Hippocampal formation (tissue), 2 donors: ENCODE results near the gene WRAP53.
A peak's percentile ranks its signal among the peaks of the same experiment; 100 is the strongest.

Source experiments
- DNase-seq, 2 donors: peaks; one replicate each; lab custom pipeline; 2025; lab: John Stamatoyannopoulos, UW

WRAP53 gene

DNA sequence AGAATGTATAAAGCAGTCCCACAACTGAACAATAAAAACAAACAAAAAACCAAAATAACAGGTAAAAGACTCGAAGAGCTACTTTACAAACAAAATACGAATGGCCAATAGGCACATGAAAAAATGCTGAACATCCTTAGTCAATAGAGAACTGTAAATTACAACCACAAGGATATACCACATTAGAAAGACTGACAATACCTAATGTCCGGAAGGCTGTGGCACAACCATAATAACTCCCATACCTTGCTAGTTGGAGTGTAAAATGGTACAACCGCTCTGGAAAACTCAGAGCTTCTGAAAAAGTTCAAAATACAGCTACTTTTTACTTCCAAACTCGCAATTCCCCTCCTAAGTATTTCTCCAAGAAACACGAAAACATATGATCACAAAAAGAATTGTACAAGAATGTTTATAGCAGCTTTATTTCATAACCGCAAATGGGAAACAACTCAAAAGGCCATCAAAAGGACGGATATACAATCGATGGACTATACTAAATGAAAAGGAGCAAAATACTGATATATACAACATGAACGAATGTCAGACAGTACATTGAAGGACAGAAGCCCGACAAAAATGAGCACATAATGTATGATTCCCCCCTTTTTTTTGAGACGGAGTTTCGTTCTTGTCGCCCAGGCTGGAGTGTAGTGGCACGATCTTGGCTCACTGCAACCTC is 3.3 kb upstream of the WRAP53 start:
- DNase-seq = no peak

DNA sequence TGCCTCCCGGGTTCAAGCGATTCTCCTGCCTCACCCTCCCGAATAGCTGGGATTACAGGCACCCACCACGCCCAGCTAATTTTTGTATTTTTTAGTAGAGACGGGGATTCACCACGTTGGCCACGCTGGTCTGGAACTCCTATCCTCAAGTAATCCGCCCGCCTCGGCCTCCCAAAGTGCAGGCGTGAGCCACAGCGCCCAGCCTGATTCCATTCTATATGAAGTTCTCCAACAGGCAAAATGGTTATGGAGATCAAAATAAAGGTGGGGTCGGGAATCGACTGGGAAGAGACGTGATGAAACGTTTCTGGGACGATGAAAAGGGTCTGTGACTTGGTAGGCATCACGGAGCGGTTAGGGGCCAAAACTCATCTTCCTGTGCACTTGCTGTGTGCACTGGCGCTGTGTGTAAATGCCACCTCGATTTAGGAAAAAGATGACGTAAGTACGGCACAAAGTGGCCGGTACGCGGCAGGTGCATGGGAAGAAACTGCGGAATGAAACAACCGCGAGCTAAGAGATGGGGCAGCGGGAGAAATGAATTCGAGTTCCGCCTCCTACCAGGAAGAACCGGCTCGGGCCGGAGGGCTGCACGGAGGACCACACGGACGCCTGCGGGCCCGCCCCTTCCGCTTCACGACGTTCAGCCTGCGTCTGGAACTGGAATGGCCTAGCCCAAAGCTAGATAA is 2.6 kb upstream of the WRAP53 start:
- peak; percentile 85 to 98 for DNase-seq

DNA sequence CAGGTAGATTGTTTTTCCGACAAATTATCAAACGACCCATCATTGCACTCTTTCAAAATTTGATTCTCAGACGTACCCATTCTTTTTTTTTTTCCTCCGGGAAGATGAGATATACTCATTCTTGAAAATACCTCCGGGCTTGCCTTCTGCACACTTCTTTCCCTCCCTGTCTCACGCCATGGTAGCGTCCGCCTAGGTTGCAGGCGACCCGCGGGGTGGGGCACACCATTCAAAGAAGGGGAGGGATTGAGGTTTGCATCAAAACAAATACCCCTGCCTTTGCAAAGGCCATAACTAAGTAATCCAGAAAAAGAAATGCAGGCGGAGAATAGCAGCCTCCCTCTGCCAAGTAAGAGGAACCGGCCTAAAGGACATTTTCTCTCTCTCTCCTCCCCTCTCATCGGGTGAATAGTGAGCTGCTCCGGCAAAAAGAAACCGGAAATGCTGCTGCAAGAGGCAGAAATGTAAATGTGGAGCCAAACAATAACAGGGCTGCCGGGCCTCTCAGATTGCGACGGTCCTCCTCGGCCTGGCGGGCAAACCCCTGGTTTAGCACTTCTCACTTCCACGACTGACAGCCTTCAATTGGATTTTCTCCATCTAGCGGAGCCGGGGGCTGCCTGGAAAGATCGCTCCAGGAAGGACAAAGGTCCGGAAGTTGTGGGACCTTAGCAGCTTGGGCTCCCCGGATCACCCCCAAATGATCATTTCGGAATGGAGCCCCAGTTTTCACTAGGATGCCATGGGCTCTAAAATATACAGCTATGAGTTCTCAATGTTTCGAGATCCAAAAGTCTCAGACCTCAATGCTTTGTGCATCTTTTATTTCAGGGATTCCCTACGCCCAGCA is 1.8 kb upstream of the WRAP53 start:
- DNase-seq = peak; percentile 85 to 97

DNA sequence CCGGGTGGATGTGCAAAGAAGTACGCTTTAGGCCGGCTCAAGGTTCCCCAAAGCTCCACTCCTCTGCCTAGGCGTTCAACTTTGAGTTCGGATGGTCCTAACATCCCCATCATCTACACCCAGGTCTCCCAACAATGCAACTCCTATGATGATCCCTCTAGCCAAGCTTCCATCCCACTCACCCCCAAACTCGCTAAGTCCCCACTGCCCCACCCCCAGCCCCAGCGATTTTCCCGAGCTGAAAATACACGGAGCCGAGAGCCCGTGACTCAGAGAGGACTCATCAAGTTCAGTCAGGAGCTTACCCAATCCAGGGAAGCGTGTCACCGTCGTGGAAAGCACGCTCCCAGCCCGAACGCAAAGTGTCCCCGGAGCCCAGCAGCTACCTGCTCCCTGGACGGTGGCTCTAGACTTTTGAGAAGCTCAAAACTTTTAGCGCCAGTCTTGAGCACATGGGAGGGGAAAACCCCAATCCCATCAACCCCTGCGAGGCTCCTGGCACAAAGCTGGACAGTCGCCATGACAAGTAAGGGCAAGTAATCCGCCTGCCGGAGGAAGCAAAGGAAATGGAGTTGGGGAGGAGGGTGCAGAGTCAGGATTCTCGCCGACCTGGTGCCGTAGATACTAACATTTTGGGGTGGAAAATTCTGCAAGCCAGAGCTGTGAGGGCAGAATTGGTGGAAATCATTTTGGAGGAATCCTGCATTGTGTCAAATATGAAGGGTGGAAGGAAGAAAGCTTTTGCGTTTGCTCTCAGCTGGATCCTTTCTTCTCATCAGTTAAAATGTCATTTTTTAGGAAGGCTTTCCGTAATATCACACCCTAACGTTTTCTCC is 987 bp upstream of the WRAP53 start, which contains the start of gene TP53:
TSS of gene TP53 (minus strand) at position 419 of the 836 bp plus-strand sequence. CDS start 10,896 bp downstream, outside the sequence.
- peak; percentile 87 to 93 for DNase-seq

DNA sequence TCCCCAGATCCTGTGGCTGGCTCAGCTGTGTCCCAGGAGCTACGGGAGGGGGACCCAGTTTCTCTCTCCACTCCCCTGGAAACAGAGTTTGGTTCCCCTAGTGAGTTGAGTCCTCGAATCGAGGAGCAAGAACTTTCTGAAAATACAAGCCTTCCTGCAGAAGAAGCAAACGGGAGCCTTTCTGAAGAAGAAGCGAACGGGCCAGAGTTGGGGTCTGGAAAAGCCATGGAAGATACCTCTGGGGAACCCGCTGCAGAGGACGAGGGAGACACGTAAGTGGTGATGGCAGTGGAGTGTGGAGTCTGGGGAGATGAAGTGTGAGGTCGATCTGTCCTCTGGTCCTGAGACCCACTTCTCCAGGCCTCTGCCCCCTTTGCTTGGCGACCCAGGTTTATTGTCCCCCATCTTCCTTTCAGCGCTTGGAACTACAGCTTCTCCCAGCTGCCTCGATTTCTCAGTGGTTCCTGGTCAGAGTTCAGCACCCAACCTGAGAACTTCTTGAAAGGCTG is 585 bp downstream of the WRAP53 start:
- DNase-seq = no peak

DNA sequence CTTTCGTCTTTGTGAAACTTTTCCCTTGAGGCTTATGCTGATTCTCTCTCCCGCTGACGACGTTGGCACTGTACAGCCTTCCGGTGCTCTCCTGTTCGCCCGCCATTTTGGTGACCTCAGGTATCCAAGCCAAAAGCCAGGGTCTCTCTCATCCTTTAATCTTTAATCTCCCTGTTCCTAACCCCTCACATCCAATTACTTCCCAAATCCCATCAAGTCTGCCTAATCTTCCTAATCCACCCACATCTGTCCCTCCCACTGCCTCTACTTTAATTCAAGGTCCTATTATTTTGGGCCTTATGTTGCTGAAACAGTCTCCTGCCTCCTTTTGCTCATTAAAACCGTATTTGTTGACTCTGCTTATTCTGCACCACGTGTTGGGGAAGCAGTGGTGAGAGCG is 7.3 kb downstream of the WRAP53 start:
- DNase-seq = no peak

DNA sequence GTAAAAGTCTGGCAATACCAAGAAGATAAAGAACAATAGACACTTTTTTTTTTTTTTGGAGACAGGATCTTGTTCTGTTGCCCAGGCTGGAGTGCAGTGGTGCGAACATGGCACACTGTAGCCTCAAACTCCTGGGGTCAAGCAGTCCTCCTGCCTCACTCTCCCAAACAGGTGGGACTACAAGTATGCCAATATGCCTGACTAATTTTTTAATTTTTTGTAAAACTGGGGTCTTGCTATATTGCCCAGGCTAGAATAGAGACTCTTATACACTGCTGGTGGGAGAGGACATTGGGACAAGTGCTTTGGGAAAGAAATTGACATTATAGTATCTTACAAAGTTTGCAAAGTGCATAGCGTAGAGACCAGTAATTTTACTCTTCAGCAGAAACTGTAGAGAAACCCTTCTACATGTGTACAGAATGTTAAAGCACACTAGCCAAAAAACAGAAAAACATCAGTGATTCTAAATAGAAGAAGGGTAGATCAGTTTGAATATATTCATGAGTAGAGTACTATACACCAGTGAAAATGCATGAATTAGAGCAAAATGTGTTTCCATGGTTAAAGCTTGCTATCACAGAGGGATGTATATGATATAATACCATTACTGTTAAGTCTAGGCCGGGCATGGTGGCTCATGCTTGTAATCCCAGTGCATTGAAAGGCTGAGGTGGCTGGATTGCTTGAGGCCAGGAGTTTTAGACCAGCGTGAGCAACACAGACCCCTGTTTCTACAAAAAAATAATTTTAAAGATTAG is 9.7 kb downstream of the WRAP53 start:
- no peak for DNase-seq

DNA sequence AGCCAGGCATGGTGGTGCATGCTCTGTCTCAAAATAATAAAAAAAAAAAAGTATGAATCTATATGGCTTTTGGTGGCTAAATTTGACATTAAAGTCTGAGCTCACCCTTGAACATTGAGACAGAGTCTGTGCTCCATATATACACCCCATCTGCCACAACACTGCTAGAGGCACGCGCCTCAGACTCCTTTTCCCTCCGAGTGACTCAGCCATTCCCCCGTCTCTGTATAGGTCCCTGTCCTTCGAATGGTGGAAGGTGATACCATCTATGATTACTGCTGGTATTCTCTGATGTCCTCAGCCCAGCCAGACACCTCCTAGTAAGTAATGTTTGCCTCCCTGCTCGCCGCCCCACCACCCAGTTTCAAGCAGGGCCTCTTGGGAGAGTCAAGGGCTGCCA is 12.2 kb downstream of the WRAP53 start:
- no peak for DNase-seq

DNA sequence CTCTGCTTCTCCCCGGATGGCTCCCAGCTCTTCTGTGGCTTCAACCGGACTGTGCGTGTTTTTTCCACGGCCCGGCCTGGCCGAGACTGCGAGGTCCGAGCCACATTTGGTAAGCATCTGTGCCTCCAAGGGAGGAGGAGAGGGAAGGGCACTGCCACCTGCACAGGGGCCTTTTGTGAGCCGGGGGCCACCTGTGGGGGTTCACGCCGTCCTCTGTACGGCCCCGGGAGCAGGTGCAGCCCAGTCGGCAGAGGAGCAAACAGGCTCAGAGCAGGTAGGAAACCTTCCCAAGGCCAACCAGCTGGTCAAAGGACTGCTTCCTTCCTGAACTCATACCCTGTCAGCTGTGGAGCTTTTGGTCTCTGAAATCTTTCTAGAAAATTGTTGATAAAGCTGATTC is 13.4 kb downstream of the WRAP53 start:
- DNase-seq = no peak

DNA sequence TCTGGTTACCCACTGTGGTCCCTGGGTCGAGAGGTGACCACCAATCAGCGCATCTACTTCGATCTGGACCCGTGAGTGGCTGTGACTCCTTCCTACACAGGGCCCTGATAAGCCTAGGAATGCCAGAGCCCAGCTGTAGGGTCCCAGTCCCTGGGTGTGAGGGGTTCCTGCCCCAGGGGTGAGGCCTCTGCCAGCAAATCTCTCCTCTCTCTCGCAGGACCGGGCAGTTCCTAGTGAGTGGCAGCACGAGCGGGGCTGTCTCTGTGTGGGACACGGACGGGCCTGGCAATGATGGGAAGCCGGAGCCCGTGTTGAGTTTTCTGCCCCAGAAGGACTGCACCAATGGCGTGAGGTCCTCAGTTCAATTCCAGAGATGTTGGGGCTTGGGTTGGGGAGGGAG is 14.5 kb downstream of the WRAP53 start:
- no peak for DNase-seq

DNA sequence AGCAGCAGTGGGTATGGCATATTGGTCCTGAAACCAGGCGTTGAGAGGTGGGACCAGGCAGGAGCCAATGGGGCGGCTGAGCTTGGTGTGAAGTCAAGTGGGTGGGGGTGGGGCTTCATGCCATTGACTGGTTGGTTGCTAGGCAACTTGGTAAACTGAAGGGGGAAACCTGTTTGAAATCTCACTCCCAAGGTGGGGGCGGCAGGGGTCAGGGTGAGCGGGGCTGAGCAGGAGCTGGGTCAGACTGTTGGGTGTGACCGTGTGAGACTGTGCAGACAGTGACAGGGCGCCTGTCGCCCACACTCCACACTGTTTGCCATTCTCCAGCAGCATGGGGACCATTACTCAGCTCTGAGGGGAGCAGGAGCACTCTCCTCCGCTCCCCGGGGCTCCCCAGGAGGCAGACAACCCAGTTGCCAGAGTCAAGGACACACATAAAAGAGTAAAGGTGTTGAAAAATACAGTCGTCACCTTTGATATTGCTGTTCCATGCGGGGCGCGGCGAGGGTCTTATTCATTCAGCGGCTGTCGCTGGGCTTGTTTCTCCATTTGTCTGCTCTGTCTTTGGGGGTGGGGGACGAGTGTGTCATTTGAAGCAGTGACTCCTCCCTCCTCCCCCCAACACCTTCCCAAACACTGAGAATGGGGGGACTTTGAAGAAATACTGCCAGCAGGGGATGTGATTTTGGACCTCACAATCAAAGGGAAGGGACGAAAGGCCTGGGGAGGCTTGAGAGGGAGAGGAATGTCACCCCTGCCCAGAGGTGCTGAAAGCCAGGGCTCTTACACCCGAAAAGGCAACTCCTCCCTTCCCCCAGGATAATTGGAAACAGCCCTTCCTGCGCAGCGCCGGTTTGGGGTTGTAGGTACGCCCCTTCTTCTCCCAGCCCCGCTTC is 15.6 kb downstream of the WRAP53 start:
- DNase-seq = no peak

DNA sequence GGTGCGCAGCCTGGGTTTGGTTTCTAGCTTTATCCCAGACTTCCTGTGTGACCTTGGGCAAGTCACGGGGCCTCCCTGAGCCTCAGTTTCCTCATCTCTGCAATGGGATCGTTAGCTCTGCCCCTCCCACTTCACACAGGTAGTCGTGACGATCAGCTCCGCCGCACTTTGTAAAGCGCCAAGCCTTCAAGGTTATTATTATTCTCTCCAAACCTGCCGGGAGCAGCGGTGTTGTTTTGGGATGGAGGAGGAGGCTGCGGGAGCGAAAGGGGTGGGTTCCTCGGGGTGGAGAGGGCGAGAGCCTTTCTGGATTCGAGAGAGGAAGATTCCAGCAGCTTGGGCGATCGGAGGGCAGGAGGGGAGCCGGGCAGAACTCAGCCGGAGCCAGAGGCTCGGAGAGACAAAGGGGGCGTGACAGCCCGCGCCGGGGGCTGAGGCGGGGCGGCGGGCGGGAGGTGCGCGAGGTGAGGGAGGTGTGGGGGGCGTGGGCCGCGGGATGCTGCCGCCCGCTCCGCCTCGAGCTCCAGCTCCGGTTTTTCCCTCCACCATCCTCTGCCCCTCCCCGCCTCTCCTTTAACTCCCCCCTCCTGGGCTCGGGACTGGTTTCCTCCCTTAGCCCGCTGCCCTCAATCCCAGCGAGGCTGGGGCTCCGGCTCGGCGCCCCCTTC is 16.5 kb downstream of the WRAP53 start, which contains the start of gene EFNB3:
TSS of gene EFNB3 (plus strand) at position 602 of the 668 bp plus-strand sequence. CDS start 397 bp downstream, outside the sequence.
- DNase-seq = no peak

DNA sequence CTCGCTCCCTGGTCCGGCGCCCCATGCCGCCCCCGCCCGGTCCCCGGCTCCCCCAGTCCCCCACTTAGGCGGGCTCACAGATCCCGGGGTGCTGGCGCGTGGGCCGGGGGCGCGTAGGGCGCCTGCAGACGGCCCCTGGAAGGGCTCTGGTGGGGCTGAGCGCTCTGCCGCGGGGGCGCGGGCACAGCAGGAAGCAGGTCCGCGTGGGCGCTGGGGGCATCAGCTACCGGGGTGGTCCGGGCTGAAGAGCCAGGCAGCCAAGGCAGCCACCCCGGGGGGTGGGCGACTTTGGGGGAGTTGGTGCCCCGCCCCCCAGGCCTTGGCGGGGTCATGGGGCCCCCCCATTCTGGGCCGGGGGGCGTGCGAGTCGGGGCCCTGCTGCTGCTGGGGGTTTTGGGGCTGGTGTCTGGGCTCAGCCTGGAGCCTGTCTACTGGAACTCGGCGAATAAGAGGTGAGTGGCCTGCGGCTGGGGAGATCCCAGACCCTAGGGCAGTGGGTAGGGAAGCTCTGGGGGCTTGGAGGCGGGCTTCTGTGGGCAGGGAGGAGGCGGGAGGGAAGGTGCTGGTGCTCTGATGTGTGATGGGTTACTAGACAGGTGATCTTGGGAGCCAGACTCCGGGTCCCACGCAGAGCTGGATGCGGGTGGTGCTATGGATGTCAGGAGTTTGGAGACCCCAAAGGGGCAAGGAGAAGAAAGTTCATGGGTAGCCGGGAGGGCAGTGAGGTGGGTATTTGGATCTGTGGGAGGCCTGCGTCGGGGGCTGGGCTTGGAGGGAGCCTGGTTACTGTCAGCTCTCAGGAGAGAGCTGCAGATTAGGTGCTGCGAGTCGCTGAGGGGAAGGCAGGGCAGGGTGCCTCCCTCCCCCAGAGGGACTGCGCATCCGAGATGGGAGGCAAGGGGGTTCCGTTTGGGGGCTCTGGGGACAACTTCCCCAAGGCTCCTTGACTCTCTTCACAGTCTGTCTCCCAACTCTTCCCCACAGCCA is 17.3 kb downstream of the WRAP53 start:
- DNase-seq = no peak

DNA sequence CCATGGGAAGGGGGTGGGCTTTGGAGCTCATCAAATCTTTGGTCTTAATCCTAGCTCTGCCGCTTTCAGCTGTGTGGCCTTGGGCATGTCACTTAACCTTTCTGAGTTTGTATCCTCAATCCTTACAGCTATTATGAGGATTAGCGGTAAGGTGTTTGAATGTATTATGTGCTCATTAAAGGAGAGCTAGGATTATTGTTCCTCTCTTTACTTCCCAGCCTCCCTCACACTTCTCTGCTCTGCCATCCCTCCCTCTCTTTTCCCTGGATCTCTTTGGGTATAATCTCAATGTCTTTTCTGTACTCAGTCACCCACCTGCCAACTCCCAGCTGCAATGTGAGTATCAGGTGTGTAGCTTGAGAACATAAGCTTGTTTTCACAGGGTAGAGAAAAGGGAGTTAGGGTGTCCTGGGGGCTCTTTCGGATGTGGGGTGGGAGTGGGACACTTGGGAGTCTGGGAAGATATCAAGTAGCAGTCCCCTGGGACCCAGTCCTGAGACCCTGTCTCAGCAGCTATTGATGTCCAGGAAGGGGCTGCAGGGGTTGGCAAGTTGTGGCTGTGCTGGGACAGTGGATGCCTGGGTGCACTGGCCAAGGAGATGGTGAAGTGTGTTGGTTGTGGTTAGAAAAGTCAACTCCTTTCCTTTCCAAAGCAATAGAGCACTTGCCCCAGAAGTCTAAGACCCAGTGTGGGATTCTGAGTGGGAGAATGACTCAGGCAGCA is 18.5 kb downstream of the WRAP53 start:
- DNase-seq = no peak

DNA sequence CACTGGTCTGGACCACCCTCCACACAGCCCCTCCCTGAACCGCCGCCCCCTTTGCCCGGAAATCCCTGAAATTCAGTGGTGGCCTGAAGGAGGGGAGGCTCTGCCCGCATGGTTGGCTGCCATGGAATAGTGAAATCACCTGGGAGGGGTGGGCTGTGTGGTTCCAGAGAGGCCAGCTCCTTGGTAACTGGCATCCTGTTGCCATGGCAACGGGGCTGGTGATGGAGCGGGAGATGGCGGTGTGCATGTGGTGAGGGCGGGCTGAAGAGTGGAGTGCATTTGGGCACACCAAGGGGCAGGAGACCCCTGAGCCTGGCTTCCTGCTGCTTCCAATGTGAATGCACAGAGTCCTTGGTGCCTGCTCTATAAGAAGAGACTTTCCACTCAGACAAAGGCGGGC is 19.2 kb downstream of the WRAP53 start:
- DNase-seq = no peak

DNA sequence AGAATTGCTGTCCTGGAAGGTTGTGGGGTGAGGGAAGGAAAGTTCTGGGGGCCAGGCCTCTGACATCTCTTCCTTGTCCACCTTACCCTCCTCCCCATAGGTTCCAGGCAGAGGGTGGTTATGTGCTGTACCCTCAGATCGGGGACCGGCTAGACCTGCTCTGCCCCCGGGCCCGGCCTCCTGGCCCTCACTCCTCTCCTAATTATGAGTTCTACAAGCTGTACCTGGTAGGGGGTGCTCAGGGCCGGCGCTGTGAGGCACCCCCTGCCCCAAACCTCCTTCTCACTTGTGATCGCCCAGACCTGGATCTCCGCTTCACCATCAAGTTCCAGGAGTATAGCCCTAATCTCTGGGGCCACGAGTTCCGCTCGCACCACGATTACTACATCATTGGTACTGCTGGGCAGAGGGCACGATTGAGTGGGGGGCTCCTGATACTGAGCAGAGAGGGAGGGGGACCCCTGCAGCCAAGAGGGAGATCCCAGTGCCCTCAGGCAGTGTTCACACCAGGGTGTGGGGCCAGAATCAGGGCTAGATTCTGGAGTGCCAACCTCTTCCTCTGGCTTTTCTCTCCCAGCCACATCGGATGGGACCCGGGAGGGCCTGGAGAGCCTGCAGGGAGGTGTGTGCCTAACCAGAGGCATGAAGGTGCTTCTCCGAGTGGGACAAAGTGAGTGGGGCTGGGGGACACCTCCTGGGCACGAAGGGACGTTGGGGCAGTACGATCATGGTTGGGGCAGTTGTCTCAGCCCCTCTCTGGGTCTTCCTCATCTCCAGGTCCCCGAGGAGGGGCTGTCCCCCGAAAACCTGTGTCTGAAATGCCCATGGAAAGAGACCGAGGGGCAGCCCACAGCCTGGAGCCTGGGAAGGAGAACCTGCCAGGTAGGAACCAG is 19.8 kb downstream of the WRAP53 start:
- DNase-seq = no peak
